ENCODE data around the gene ANKHD1. TPM values are rescaled to one million over a fixed set of nuclear protein-coding genes. Genes with fewer than 3 reads are reported as not detected.
A peak's percentile ranks its signal among the peaks of the same experiment; 100 is the strongest.

ANKHD1 gene
- total and polyA plus RNA-seq, 9 of the 15 experiments (the other 6 are each of a cell fraction or from before 2014, with no cell fraction given): 38.9 to 138 (median 78.7) TPM

DNA sequence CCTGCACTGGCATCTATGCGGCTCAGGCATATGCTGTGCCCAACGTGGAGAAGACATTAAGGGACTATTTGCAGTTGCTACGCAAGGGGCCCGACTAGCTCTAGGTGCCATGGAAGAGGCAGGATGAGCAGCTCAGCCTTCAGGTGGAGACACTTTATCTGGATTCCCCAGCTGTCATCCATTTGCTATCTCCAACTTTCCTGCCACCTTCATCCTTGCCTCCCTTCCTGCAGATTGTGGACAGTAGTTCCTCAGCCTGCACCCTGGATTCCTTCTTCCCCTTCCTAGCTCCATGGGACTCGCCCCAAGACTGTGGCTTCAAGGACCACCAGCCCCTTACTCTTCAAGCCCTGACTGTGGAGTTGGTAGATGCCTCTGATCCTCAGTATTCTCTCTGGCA is 165.0 kb downstream of the ANKHD1 start (continued):
- TF ChIP-seq ILF3 (IDR thresholded peaks at IDR 0.05; ENCODE audit: borderline replicate concordance) (no peak), TRIM24 (IDR thresholded peaks at IDR 0.05) (peak in 1 of 2 experiments; percentile 9; a peak in 1 of 4 replicates), TCF3 (CRISPR knock-in tag; IDR thresholded peaks at IDR 0.05) (peak; percentile 89), ZNF507 (tag; conservative IDR thresholded peaks at IDR 0.05) (no peak), ARID1B (IDR thresholded peaks at IDR 0.05) (peak; percentile 72), NCOR1 (IDR thresholded peaks at IDR 0.05) (peak; percentile 32; the same call in 1 of the 2 replicates), CBFA2T2 (conservative IDR thresholded peaks at IDR 0.05) (peak; percentile 61), KLF16 (IDR thresholded peaks at IDR 0.05) (peak; percentile 11; the same call in 1 of the 2 replicates), TAL1 (IDR thresholded peaks at IDR 0.05) (peak; percentile 64)

DNA sequence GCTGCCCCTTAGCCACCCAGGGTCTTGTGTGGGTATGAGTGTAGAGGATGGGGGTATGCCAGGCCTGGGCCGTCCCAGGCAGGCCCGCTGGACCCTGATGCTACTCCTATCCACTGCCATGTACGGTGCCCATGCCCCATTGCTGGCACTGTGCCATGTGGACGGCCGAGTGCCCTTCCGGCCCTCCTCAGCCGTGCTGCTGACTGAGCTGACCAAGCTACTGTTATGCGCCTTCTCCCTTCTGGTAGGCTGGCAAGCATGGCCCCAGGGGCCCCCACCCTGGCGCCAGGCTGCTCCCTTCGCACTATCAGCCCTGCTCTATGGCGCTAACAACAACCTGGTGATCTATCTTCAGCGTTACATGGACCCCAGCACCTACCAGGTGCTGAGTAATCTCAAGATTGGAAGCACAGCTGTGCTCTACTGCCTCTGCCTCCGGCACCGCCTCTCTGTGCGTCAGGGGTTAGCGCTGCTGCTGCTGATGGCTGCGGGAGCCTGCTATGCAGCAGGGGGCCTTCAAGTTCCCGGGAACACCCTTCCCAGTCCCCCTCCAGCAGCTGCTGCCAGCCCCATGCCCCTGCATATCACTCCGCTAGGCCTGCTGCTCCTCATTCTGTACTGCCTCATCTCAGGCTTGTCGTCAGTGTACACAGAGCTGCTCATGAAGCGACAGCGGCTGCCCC is 165.6 kb downstream of the ANKHD1 start:
- ATAC-seq (no peak), DNase-seq (ENCODE audit: extremely low read depth in 1 of 4, low spot score in 3 of 4) (peak in 1 of 4 experiments; percentile 16), FAIRE-seq (no peak)
- H3K9me1 ChIP-seq (ENCODE audit: control insufficient read depth, insufficient read depth, low read length): no peaks in the 10 kb centered on the region
- H3K27ac ChIP-seq (ENCODE audit: extremely low read depth, low read depth, low read length): no peak overlapping the region; the same call in 2 of the 3 replicates
- H2AFZ ChIP-seq (ENCODE audit: low read depth, low read length): no peak overlapping the region
- peaks cover 36% of the 10 kb centered on the region for H3K79me2 ChIP-seq (ENCODE audit: control insufficient read depth, insufficient read depth, low read length)
- H3K27me3 ChIP-seq (ENCODE audit: control insufficient read depth in 2 of 2, insufficient read depth in 2 of 2, low read length in 2 of 2): no peaks in the 10 kb centered on the region
- POLR2A ChIA-PET: interaction anchor here (0.5 to 1.0 kb wide), 3 partner anchors 35 to 106 kb away, joined by 3 read pairs; partner anchors contain the start of genes IK and NDUFA2
- peaks cover 26 to 38% of the 10 kb centered on the region in 2 experiments for H3K4me1 ChIP-seq (replicated peaks in 1 of 2; ENCODE audit: control insufficient read depth in 2 of 2, insufficient read depth in 2 of 2, low read length in 2 of 2)
- intact Hi-C loops (cut with micrococcal nuclease) (no loop called here), in situ Hi-C loops (cut with MboI) (loop anchor here (5.0 kb wide), 1 partner anchor 75 kb away; no protein-coding TSS in a partner anchor)
- H3K36me3 ChIP-seq (ENCODE audit: control insufficient read depth, insufficient read depth, low read length): peaks cover 42% of the 10 kb centered on the region
- no peaks in the 10 kb centered on the region for H4K20me1 ChIP-seq (replicated peaks; ENCODE audit: control insufficient read depth, insufficient read depth, low read length)
- 81% methylated on average over 19 of the region's 22 CpGs for WGBS (ENCODE audit: insufficient coverage, low coverage, missing lambda C conversion rate)
- no peaks in the 10 kb centered on the region for H3K9me3 ChIP-seq (replicated peaks; ENCODE audit: control insufficient read depth, insufficient read depth, low read depth, low read length)
- no peak overlapping the region for H3K4me3 ChIP-seq
- H3K4me2 ChIP-seq (ENCODE audit: insufficient read depth, low read length): no peak overlapping the region
- 0 out of 2 replicates have a peak, but pooled peaks have one; percentile 32 for TF ChIP-seq POLR2G (IDR thresholded peaks at IDR 0.05; ENCODE audit: low read depth, low read length)
- TF ChIP-seq NFIC (IDR thresholded peaks at IDR 0.05): peak; percentile 89
- peak; percentile 50; the same call in 1 of the 2 replicates for TF ChIP-seq CBFA2T2 (conservative IDR thresholded peaks at IDR 0.05)
- TF ChIP-seq, protein P1, sequence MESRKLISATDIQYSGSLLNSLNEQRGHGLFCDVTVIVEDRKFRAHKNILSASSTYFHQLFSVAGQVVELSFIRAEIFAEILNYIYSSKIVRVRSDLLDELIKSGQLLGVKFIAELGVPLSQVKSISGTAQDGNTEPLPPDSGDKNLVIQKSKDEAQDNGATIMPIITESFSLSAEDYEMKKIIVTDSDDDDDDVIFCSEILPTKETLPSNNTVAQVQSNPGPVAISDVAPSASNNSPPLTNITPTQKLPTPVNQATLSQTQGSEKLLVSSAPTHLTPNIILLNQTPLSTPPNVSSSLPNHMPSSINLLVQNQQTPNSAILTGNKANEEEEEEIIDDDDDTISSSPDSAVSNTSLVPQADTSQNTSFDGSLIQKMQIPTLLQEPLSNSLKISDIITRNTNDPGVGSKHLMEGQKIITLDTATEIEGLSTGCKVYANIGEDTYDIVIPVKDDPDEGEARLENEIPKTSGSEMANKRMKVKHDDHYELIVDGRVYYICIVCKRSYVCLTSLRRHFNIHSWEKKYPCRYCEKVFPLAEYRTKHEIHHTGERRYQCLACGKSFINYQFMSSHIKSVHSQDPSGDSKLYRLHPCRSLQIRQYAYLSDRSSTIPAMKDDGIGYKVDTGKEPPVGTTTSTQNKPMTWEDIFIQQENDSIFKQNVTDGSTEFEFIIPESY (CRISPR knock-in tag; IDR thresholded peaks at IDR 0.05): peak; percentile 93
- peak; percentile 28; the same call in 1 of the 2 replicates for TF ChIP-seq TCF3 (CRISPR knock-in tag; IDR thresholded peaks at IDR 0.05)
- peak; percentile 42 for TF ChIP-seq RBFOX2 (IDR thresholded peaks at IDR 0.05; ENCODE audit: low read depth, low read length)
- TF ChIP-seq ESRRA (IDR thresholded peaks at IDR 0.05; ENCODE audit: borderline replicate concordance, low read depth): no peak
- TF ChIP-seq, protein P2, sequence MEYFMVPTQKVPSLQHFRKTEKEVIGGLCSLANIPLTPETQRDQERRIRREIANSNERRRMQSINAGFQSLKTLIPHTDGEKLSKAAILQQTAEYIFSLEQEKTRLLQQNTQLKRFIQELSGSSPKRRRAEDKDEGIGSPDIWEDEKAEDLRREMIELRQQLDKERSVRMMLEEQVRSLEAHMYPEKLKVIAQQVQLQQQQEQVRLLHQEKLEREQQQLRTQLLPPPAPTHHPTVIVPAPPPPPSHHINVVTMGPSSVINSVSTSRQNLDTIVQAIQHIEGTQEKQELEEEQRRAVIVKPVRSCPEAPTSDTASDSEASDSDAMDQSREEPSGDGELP (CRISPR knock-in tag; IDR thresholded peaks at IDR 0.05; ENCODE audit: borderline replicate concordance): 0 out of 2 replicates have a peak, but pooled peaks have one; percentile 32
- no peak for TF ChIP-seq RHOXF2B (CRISPR knock-in tag; conservative IDR thresholded peaks at IDR 0.05)
- peak; percentile 52; the same call in 1 of the 2 replicates for TF ChIP-seq CBFA2T3 (IDR thresholded peaks at IDR 0.05)
- no peak for TF ChIP-seq NUFIP1 (IDR thresholded peaks at IDR 0.05; ENCODE audit: partially characterized antibody)
- no peak for TF ChIP-seq SMARCE1 (IDR thresholded peaks at IDR 0.05)
- H3K9ac ChIP-seq (ENCODE audit: insufficient read depth in 1 of 2, low read depth in 2 of 2, low read length in 2 of 2): peak overlapping the region in 1 of 2 experiments; percentile 93; a peak in 2 of 4 replicates
- CTCF ChIA-PET (ENCODE audit: low intra/inter-chr PET ratio): no interaction called here
- no TSS peak for BruUV-seq (replicated peaks)
